ENCODE results near the gene GPR31. TPM values are rescaled to one million over a fixed set of nuclear protein-coding genes. Genes with fewer than 3 reads are reported as not detected.

GPR31 gene
- total and polyA plus RNA-seq, 9 of the 15 experiments (the other 6 are each of a cell fraction or from before 2014, with no cell fraction given), result not detected

- no peaks in the 10 kb centered on the region for H3K9me3 ChIP-seq (replicated peaks; ENCODE audit: control insufficient read depth, insufficient read depth, low read depth, low read length)
- intact Hi-C loops (cut with micrococcal nuclease), result no loop called here
- no peak overlapping the region for H3K9ac ChIP-seq (ENCODE audit: insufficient read depth in 1 of 2, low read depth in 2 of 2, low read length in 2 of 2)
- under 1% methylated on average over 13 of the region's 13 CpGs for WGBS (ENCODE audit: insufficient coverage, low coverage, missing lambda C conversion rate)
- POLR2A ChIA-PET, result interaction anchor here (1.0 kb wide), 1 partner anchor 177 kb away, joined by 3 read pairs; no protein-coding TSS in a partner anchor
- no peaks in the 10 kb centered on the region for H3K36me3 ChIP-seq (ENCODE audit: control insufficient read depth, insufficient read depth, low read length)
- BruUV-seq (replicated peaks), result no TSS peak
- no peaks in the 10 kb centered on the region for H3K9me1 ChIP-seq (ENCODE audit: control insufficient read depth, insufficient read depth, low read length)
- no peaks in the 10 kb centered on the region for H3K79me2 ChIP-seq (ENCODE audit: control insufficient read depth, insufficient read depth, low read length)
- H3K27me3 ChIP-seq (ENCODE audit: control insufficient read depth in 2 of 2, insufficient read depth in 2 of 2, low read length in 2 of 2), result peaks cover 46 to 60% of the 10 kb centered on the region in 2 experiments
- CTCF ChIA-PET (ENCODE audit: low intra/inter-chr PET ratio), result no interaction called here
- H3K4me3 ChIP-seq, result no peak overlapping the region
- FAIRE-seq, result no peak
- 0 out of 2 replicates have a peak, but pooled peaks cover 3% of the 10 kb centered on the region for H4K20me1 ChIP-seq (replicated peaks; ENCODE audit: control insufficient read depth, insufficient read depth, low read length)
- H3K27ac ChIP-seq (ENCODE audit: extremely low read depth, low read depth, low read length), result no peak overlapping the region
- in situ Hi-C loops (cut with MboI), result loop anchor here (5.0 kb wide), 1 partner anchor 359 kb away; no protein-coding TSS in a partner anchor
- no peak overlapping the region for H2AFZ ChIP-seq (ENCODE audit: low read depth, low read length)
- TF ChIP-seq NR2F6 (CRISPR knock-in tag; IDR thresholded peaks at IDR 0.05) (no peak), ZNF41 (CRISPR knock-in tag; conservative IDR thresholded peaks at IDR 0.05) (no peak), POU5F1 (IDR thresholded peaks at IDR 0.05; ENCODE audit: borderline replicate concordance, low read depth, low read length, partially characterized antibody) (no peak), RBFOX2 (IDR thresholded peaks at IDR 0.05; ENCODE audit: low read depth, low read length) (no peak), SMC3 (conservative IDR thresholded peaks at IDR 0.05; ENCODE audit: insufficient read depth, low read depth, low read length) (no peak), SMARCA5 (IDR thresholded peaks at IDR 0.05) (no peak), SP1 (CRISPR knock-in tag; IDR thresholded peaks at IDR 0.05) (no peak), KLF10 (CRISPR knock-in tag; IDR thresholded peaks at IDR 0.05) (no peak), ARID2 (IDR thresholded peaks at IDR 0.05) (no peak)
- H3K4me1 ChIP-seq (replicated peaks in 1 of 2; ENCODE audit: control insufficient read depth in 2 of 2, insufficient read depth in 2 of 2, low read length in 2 of 2), result no peaks in the 10 kb centered on the region
- no peak for ATAC-seq
- no peak for DNase-seq (ENCODE audit: extremely low read depth in 1 of 4, low spot score in 3 of 4)
- no peak overlapping the region for H3K4me2 ChIP-seq (ENCODE audit: insufficient read depth, low read length)
Observed at GRCh38 chr6:167136376-167136775, 21.4 kb downstream of the GPR31 start.

Measured in K562 (cell line).